Neutrophil (primary cell): ENCODE results near the gene OR8J1.

Experiments used
- H3K27ac ChIP-seq: fragments of 200-600 bp; sonication (generic); 2 replicates; pipeline ENCODE4 v1.5.1; 2016; ENCODE audit warnings: mild to moderate bottlenecking, moderate library complexity
- H3K27me3 ChIP-seq: fragments of 200-600 bp; sonication (generic); 2 replicates; pipeline ENCODE4 v1.6.0; 2016; ENCODE audit warnings: mild to moderate bottlenecking
- H3K36me3 ChIP-seq: fragments of 200-600 bp; sonication (generic); 2 replicates; pipeline ENCODE4 v1.5.1; 2017
- H3K4me1 ChIP-seq, 2 experiments: fragments of 200-600 bp in 1 of 2; sonication (generic) in 1 of 2; 1 replicate in 1 of 2; 2 replicates in 1 of 2; pipeline versions ENCODE4 v1.5.1 to v1.6.1; 2013 to 2016; ENCODE audit warnings: low read depth in 1 of 2, low read length in 1 of 2, mild to moderate bottlenecking in 1 of 2, moderate library complexity in 1 of 2; ENCODE audit not compliant: control insufficient read depth in 1 of 2, insufficient read depth in 1 of 2
- H3K4me3 ChIP-seq, 2 experiments: fragments of 200-600 bp in 1 of 2; sonication (generic) in 1 of 2; 1 replicate in 1 of 2; 2 replicates in 1 of 2; pipeline ENCODE4 v1.5.1; 2013 to 2016; ENCODE audit warnings: low read depth in 1 of 2, low read length in 1 of 2, mild to moderate bottlenecking in 1 of 2, moderate library complexity in 1 of 2
- H3K9me3 ChIP-seq: fragments of 200-600 bp; sonication (generic); 2 replicates; pipeline ENCODE4 v1.5.1; 2016
- CTCF ChIP-seq: fragments of 200-600 bp; sonication (generic); IDR thresholded peaks from 2 replicates; pipeline ENCODE4 v1.5.1; 2016; ENCODE audit warnings: antibody characterized with exemption

The OR8J1 gene

GRCh38 chr11:56353991-56354390, at the start of gene OR8J1:
Gene OR8J1, plus strand, starts transcription at chr11:56354291. Its CDS starts 5,956 bp downstream, at chr11:56360247.
- no peaks in the 10 kb centered on the region for H3K27me3 ChIP-seq
- no peak within 1 kb of the TSS for H3K27ac ChIP-seq
- H3K9me3 ChIP-seq: no peaks in the 10 kb centered on the region
- no peak within 1 kb of the TSS for H3K4me3 ChIP-seq
- no peaks in the 10 kb centered on the region for H3K4me1 ChIP-seq
- H3K36me3 ChIP-seq: no peaks in the 10 kb centered on the region
- no peak for TF ChIP-seq CTCF

DNA sequence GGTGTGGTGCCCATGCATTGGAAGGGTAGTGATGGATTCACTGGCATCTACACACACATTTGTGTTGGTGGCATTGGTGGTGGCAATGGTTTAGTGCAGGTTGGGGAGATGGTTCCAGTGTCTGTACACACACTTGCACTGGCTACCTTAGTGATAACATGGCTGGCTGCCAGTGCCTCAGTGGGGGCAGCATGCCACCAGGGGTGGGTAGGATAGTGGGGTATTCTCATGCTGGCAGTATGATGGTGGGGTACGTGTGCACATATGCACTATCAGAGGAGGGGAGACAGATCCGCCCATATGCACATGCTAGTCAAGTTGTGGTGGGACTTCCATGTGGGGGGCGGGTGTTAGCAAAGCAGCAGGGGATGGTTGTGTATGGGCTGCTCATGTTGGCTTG, 46.3 kb upstream of the OR8J1 start:
- Histone ChIP-seq H3K27ac (no peak overlapping the region), H3K36me3 (no peaks in the 10 kb centered on the region), H3K9me3 (no peaks in the 10 kb centered on the region), H3K4me1 (no peaks in the 10 kb centered on the region), H3K4me3 (no peak overlapping the region), H3K27me3 (no peaks in the 10 kb centered on the region)
- TF ChIP-seq CTCF: no peak

DNA sequence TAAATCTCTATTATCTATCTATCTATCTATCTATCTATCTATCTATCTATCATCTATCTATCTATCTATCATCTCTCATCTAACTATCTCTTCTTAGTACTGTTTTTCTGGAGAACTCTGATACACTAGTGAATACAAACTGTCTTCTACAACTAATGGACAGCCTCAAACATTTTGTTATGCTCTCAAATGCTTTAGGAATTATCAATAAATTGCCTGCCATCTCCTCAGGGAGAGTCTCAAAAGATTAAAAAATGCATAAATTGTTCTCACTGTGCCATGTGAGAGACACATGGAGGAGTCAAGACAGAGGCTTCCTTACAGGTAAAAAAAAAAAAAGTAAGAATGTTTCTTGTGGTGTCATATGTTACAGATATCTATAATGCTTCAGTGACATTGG, 39.2 kb upstream of the OR8J1 start, which contains the start of gene OR8K3:
Gene OR8K3, plus strand, starts transcription at position 301 of the 400 bp plus-strand sequence. CDS start 3,163 bp downstream, outside the sequence.
- TF ChIP-seq CTCF: no peak
- Histone ChIP-seq H3K27ac (no peak within 1 kb of the TSS), H3K9me3 (no peaks in the 10 kb centered on the region), H3K36me3 (no peaks in the 10 kb centered on the region), H3K4me3 (no peak within 1 kb of the TSS), H3K4me1 (no peaks in the 10 kb centered on the region), H3K27me3 (no peaks in the 10 kb centered on the region)

GRCh38 chr11:56331861-56332491, 22.1 kb upstream of the OR8J1 start:
- Histone ChIP-seq H3K36me3 (no peaks in the 10 kb centered on the region), H3K4me1 (no peaks in the 10 kb centered on the region), H3K27ac (no peak overlapping the region), H3K9me3 (no peaks in the 10 kb centered on the region), H3K4me3 (no peak overlapping the region), H3K27me3 (no peaks in the 10 kb centered on the region)
- no peak for TF ChIP-seq CTCF

GRCh38 chr11:56333156-56333555, 20.9 kb upstream of the OR8J1 start:
- no peak overlapping the region for H3K27ac ChIP-seq

More at GRCh38 chr11:56333156-56333555, 20.9 kb upstream of the OR8J1 start:
- Histone ChIP-seq H3K9me3 (no peaks in the 10 kb centered on the region), H3K36me3 (no peaks in the 10 kb centered on the region), H3K4me3 (no peak overlapping the region), H3K4me1 (no peaks in the 10 kb centered on the region), H3K27me3 (no peaks in the 10 kb centered on the region)
- TF ChIP-seq CTCF: no peak
